Epithelial cell of prostate (primary cell): ENCODE results near the gene CDIPT.
"Not testable (repeated sequence)": the region's sequence is repeated elsewhere in the genome, so short reads cannot be mapped to it uniquely, and the experiment has no call there.

ENCODE experiments used
- DNase-seq: peaks from one replicate; pipeline ENCODE4 v3.0.0-alpha.2; 2011; ENCODE audit warnings: low read depth, low spot score
- H3K27ac ChIP-seq: fragments of 450-650 bp; 2 replicates; pipeline ENCODE4 v1.5.1; 2017; ENCODE audit warnings: mild to moderate bottlenecking

Gene CDIPT

GRCh38 chr16:29835926-29836325, 27.1 kb downstream of the CDIPT start:
- DNase-seq, result no peak
- no peak overlapping the region for H3K27ac ChIP-seq

GRCh38 chr16:29834079-29834478, 28.9 kb downstream of the CDIPT start:
- no peak overlapping the region for H3K27ac ChIP-seq
- no peak for DNase-seq

GRCh38 chr16:29833219-29833618, 29.8 kb downstream of the CDIPT start:
- DNase-seq, H3K27ac ChIP-seq: not testable (repeated sequence)

- no peak for DNase-seq
- H3K27ac ChIP-seq, result no peak overlapping the region
Observed at GRCh38 chr16:29831490-29831889, 31.5 kb downstream of the CDIPT start.

- H3K27ac ChIP-seq, result no peak overlapping the region
- DNase-seq, result no peak
Observed at GRCh38 chr16:29830774-29831173, 32.3 kb downstream of the CDIPT start.

GRCh38 chr16:29826342-29826695, 36.7 kb downstream of the CDIPT start:
- no peak overlapping the region for H3K27ac ChIP-seq
- no peak for DNase-seq

GRCh38 chr16:29825145-29826044, 37.6 kb downstream of the CDIPT start:
- H3K27ac ChIP-seq, result peak overlapping the region; percentile 67

GRCh38 chr16:29824589-29825144, 38.4 kb downstream of the CDIPT start:
- no peak for DNase-seq
- H3K27ac ChIP-seq, result peak overlapping the region; percentile 67

More at GRCh38 chr16:29825145-29826044, 37.6 kb downstream of the CDIPT start:
- DNase-seq, result no peak

- H3K27ac ChIP-seq, result peak overlapping the region; percentile 96
- no peak for DNase-seq
Observed at GRCh38 chr16:29821643-29822115, 41.3 kb downstream of the CDIPT start.

- peak overlapping the region; percentile 96 for H3K27ac ChIP-seq
- DNase-seq, result no peak
Observed at GRCh38 chr16:29820730-29821642, 42.0 kb downstream of the CDIPT start.

GRCh38 chr16:29820271-29820701, 42.7 kb downstream of the CDIPT start, which contains the start of gene MVP:
Gene MVP (plus strand): TSS chr16:29820462. CDS start chr16:29830550, 10,088 bp downstream.
- no peak for DNase-seq
- peak within 1 kb of the TSS; percentile 96 for H3K27ac ChIP-seq

GRCh38 chr16:29819506-29819905, 43.5 kb downstream of the CDIPT start:
- no peak for DNase-seq
- H3K27ac ChIP-seq, result peak overlapping the region; percentile 96

GRCh38 chr16:29818082-29818481, 44.9 kb downstream of the CDIPT start:
- no peak for DNase-seq
- H3K27ac ChIP-seq, result peak overlapping the region; percentile 72

GRCh38 chr16:29816694-29817441, 46.2 kb downstream of the CDIPT start:
- H3K27ac ChIP-seq, result peak overlapping the region; percentile 72
- no peak for DNase-seq

GRCh38 chr16:29815793-29816693, 47.0 kb downstream of the CDIPT start, which contains the start of gene PAGR1:
Gene PAGR1 (plus strand): TSS chr16:29816152. CDS start chr16:29816526, 374 bp downstream.
- peak within 1 kb of the TSS; percentile 72 for H3K27ac ChIP-seq
- peak; percentile 99 for DNase-seq

- DNase-seq, result no peak
- peak overlapping the region; percentile 72 for H3K27ac ChIP-seq
Observed at GRCh38 chr16:29815032-29815721, 47.8 kb downstream of the CDIPT start.

- no peak overlapping the region for H3K27ac ChIP-seq
- DNase-seq, result no peak
Observed at GRCh38 chr16:29814592-29814991, 48.4 kb downstream of the CDIPT start.
